ENCODE data around the gene SLC35D3. TPM values are rescaled to one million over a fixed set of nuclear protein-coding genes. Genes with fewer than 3 reads are reported as not detected.

Gene SLC35D3
- total RNA-seq, 1 donor, result not detected

GRCh38 chr6:136889271-136890193, 32.6 kb upstream of the SLC35D3 start:
- no peak overlapping the region for H3K4me3 ChIP-seq (ENCODE audit: low read depth, low read length)
- TF ChIP-seq, protein P1, sequence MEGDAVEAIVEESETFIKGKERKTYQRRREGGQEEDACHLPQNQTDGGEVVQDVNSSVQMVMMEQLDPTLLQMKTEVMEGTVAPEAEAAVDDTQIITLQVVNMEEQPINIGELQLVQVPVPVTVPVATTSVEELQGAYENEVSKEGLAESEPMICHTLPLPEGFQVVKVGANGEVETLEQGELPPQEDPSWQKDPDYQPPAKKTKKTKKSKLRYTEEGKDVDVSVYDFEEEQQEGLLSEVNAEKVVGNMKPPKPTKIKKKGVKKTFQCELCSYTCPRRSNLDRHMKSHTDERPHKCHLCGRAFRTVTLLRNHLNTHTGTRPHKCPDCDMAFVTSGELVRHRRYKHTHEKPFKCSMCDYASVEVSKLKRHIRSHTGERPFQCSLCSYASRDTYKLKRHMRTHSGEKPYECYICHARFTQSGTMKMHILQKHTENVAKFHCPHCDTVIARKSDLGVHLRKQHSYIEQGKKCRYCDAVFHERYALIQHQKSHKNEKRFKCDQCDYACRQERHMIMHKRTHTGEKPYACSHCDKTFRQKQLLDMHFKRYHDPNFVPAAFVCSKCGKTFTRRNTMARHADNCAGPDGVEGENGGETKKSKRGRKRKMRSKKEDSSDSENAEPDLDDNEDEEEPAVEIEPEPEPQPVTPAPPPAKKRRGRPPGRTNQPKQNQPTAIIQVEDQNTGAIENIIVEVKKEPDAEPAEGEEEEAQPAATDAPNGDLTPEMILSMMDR (IDR thresholded peaks at IDR 0.05; ENCODE audit: insufficient read depth, low read length), result no peak
- no peak for DNase-seq (ENCODE audit: low read depth)

GRCh38 chr6:136890194-136890839, 31.8 kb upstream of the SLC35D3 start:
- TF ChIP-seq, protein P1 (IDR thresholded peaks at IDR 0.05; ENCODE audit: insufficient read depth, low read length), result no peak
- no peak overlapping the region for H3K4me3 ChIP-seq (ENCODE audit: low read depth, low read length)
- no peak for DNase-seq (ENCODE audit: low read depth)

DNA sequence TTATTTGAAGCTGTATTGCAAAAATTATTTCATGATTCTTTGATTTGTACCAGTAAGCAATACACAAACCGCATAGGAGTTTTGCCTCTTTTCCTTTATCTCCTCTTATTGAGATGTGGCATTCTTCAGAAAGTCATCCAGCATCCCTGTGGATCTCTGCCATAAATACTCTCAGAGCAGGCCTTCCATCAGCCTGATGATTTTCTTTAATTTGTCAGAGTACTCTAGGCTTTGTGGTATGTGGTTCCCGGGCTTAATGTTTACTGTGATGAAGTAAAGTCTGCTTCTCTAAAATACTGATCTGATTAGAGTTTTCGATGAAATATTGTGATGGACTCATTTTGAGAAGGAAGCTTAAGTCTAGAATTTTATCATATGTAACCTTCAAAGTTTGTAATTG, 31.1 kb upstream of the SLC35D3 start:
- H3K4me3 ChIP-seq (ENCODE audit: low read depth, low read length), result no peak overlapping the region
- no peak for DNase-seq (ENCODE audit: low read depth)
- TF ChIP-seq, protein P1 (IDR thresholded peaks at IDR 0.05; ENCODE audit: insufficient read depth, low read length), result no peak

DNA sequence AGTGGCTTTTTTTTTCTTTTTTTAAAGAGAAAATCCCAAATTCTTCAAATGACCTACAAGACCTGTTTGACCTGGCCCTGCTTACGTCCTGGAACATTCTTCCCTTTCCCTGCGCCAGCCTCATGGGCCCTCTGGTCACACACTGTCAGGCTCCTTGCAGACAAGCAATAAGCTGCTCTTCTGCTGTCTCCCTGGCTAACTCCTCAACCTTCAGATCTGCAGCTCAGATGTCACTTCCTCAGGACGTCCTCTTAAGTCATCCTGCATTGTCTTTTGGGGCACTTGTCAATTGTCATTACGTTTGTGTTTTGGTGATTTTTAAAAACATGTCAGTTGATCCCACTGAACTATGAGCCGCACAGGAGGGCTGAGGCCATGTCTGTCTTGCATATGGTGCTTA, 28.9 kb upstream of the SLC35D3 start:
- TF ChIP-seq, protein P1 (IDR thresholded peaks at IDR 0.05; ENCODE audit: insufficient read depth, low read length), result no peak
- H3K4me3 ChIP-seq (ENCODE audit: low read depth, low read length), result no peak overlapping the region
- no peak for DNase-seq (ENCODE audit: low read depth)

GRCh38 chr6:136895901-136896300, 26.2 kb upstream of the SLC35D3 start:
- no peak for DNase-seq (ENCODE audit: low read depth)
- TF ChIP-seq, protein P1 (IDR thresholded peaks at IDR 0.05; ENCODE audit: insufficient read depth, low read length), result no peak
- no peak overlapping the region for H3K4me3 ChIP-seq (ENCODE audit: low read depth, low read length)

DNA sequence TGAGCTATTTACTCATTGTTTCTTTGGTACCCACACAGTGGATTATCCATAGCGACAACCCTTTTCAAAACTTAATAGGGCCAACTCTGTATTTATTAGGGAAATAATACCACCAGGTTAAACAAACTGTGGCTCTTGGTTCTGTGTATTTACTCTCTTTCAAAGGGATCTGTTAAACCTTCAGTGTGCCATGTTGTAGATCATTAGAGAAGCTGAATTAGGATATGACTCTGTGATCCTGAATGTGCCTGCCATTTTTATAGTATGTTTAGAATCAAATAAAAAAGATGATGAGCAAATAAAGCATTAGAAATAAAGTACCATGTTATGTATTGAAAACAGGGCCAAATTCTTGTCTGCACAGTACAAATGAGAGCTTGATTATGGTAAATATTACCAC, 25.0 kb upstream of the SLC35D3 start:
- no peak for DNase-seq (ENCODE audit: low read depth)
- TF ChIP-seq, protein P1 (IDR thresholded peaks at IDR 0.05; ENCODE audit: insufficient read depth, low read length), result no peak
- H3K4me3 ChIP-seq (ENCODE audit: low read depth, low read length), result no peak overlapping the region
